Epithelial cell of proximal tubule (primary cell): ENCODE results near the gene CAPN14. TPM values are rescaled to one million over a fixed set of nuclear protein-coding genes. Genes with fewer than 3 reads are reported as not detected.

Source experiments
- DNase-seq: peaks from one replicate; pipeline ENCODE4 v3.0.0-alpha.2; 2011; ENCODE audit warnings: low read depth
- H3K4me3 ChIP-seq: 2 replicates; pipeline ENCODE4 v1.5.1; 2011; ENCODE audit warnings: low read depth, mild to moderate bottlenecking, low read length
- CTCF ChIP-seq: conservative IDR thresholded peaks from 2 replicates; pipeline ENCODE4 v1.5.1; 2012; ENCODE audit warnings: low read depth, mild to moderate bottlenecking, low read length
- total RNA-seq: library from RNA; depleted of rRNA; stranded (reverse); fragments of >200 nt; gene quantifications from 2 replicates; pipeline ENCODE4 v1.2.3, GENCODE V29; 2015

The CAPN14 gene
- total RNA-seq, 1 donor from 2014 or later, result 0.46 TPM

GRCh38 chr2:31137211-31138036, 79.9 kb downstream of the CAPN14 start:
- peak; percentile 16 for TF ChIP-seq CTCF
- no peak for DNase-seq
- peak overlapping the region; percentile 92 for H3K4me3 ChIP-seq

- peak overlapping the region; percentile 92 for H3K4me3 ChIP-seq
- TF ChIP-seq CTCF, result no peak
- no peak for DNase-seq
Observed at GRCh38 chr2:31136732-31137131, 80.6 kb downstream of the CAPN14 start.

- TF ChIP-seq CTCF, result no peak
- H3K4me3 ChIP-seq, result peak overlapping the region; percentile 92
- DNase-seq, result no peak
Observed at GRCh38 chr2:31136000-31136399, 81.3 kb downstream of the CAPN14 start.

- no peak for DNase-seq
- H3K4me3 ChIP-seq, result peak overlapping the region; percentile 92
- TF ChIP-seq CTCF, result no peak
Observed at GRCh38 chr2:31134480-31134879, 82.8 kb downstream of the CAPN14 start.

GRCh38 chr2:31132786-31133185, 84.5 kb downstream of the CAPN14 start:
- no peak for TF ChIP-seq CTCF
- H3K4me3 ChIP-seq, result no peak overlapping the region
- no peak for DNase-seq

- H3K4me3 ChIP-seq, result no peak overlapping the region
- TF ChIP-seq CTCF, result no peak
- DNase-seq, result no peak
Observed at GRCh38 chr2:31131871-31132270, 85.4 kb downstream of the CAPN14 start.

GRCh38 chr2:31129375-31130171, 87.7 kb downstream of the CAPN14 start:
- no peak for DNase-seq
- no peak for TF ChIP-seq CTCF
- no peak overlapping the region for H3K4me3 ChIP-seq
